Skin of body (tissue), 2 donors: ENCODE measurements around the gene UQCC5. TPM values are rescaled to one million over a fixed set of nuclear protein-coding genes. Genes with fewer than 3 reads are reported as not detected.
A peak's percentile ranks its signal among the peaks of the same experiment; 100 is the strongest.
"Not testable (repeated sequence)": the region's sequence is repeated elsewhere in the genome, so short reads cannot be mapped to it uniquely, and the experiment has no call there.

ENCODE experiments used
- DNase-seq: peaks from one replicate; lab custom pipeline; 2025; lab: John Stamatoyannopoulos, UW
- total RNA-seq: library from RNA; depleted of rRNA; stranded (reverse); fragments of >200 nt; gene quantifications from one replicate; pipeline ENCODE4 v1.2.3, GENCODE V29; 2014

Gene UQCC5
- total RNA-seq, 1 donor from 2014 or later: 1.4 TPM

- DNase-seq: no peak
These were observed 14.3 kb upstream of the UQCC5 start for GRCh38 chr3:52521881-52522650.

- no peak for DNase-seq
These were observed 13.7 kb upstream of the UQCC5 start for GRCh38 chr3:52522651-52523251.

- DNase-seq: no peak
These were observed 12.8 kb upstream of the UQCC5 start for GRCh38 chr3:52523386-52524257.

- no peak for DNase-seq
These were observed 12.1 kb upstream of the UQCC5 start for GRCh38 chr3:52524258-52524751.

- DNase-seq: peak; percentile 62
These were observed 11.4 kb upstream of the UQCC5 start for GRCh38 chr3:52524752-52525679.

- DNase-seq: no peak
These were observed 10.5 kb upstream of the UQCC5 start for GRCh38 chr3:52525680-52526561.

GRCh38 chr3:52526671-52527038 is 9.8 kb upstream of the UQCC5 start:
- not testable (repeated sequence) for DNase-seq

GRCh38 chr3:52527039-52527731 is 9.2 kb upstream of the UQCC5 start:
- no peak for DNase-seq

- DNase-seq: no peak
These were observed 8.4 kb upstream of the UQCC5 start for GRCh38 chr3:52527732-52528585.

- DNase-seq: no peak
These were observed 7.6 kb upstream of the UQCC5 start for GRCh38 chr3:52528586-52529375.

- DNase-seq: no peak
These were observed 6.8 kb upstream of the UQCC5 start for GRCh38 chr3:52529376-52530333.

- no peak for DNase-seq
These were observed 5.2 kb upstream of the UQCC5 start for GRCh38 chr3:52530918-52531826.

- no peak for DNase-seq
These were observed 4.4 kb upstream of the UQCC5 start for GRCh38 chr3:52531860-52532516.

GRCh38 chr3:52532517-52532837 is 3.9 kb upstream of the UQCC5 start:
- DNase-seq: no peak
